ENCODE results near the gene AFF2.
"Not testable (repeated sequence)": the region's sequence is repeated elsewhere in the genome, so short reads cannot be mapped to it uniquely, and the experiment has no call there.

Gene AFF2

DNA sequence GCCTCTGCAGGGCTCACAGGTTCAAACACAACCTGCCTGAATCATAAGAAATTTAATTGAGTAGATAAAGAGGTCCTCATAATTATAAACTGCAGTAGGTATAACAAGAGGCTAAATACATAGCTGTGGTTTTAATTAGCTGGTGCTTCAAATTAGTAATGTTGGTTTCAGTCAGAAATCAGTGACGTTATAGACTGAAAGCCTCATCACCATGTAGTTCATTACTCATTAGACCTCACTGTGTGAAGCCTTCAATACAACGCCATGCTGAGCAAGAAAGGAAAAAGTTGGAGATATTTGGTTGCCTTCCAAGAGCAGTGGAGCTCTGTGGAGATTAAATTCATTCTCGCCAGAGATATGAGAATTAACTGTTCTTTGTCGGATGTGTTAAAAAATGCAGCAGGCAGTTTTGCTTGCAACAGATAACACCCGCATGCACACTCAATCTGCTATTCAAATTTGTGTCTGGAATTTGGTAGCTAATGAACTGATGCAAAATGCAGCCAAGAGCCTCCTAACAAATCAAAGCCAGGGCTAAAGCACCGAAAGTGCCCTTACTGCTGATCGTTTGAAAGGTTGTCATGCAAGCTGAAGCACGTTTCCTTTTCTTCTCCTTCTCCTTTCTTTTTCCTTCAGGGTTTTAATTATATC is 148.9 kb downstream of the AFF2 start:
- no peak for DNase-seq

DNA sequence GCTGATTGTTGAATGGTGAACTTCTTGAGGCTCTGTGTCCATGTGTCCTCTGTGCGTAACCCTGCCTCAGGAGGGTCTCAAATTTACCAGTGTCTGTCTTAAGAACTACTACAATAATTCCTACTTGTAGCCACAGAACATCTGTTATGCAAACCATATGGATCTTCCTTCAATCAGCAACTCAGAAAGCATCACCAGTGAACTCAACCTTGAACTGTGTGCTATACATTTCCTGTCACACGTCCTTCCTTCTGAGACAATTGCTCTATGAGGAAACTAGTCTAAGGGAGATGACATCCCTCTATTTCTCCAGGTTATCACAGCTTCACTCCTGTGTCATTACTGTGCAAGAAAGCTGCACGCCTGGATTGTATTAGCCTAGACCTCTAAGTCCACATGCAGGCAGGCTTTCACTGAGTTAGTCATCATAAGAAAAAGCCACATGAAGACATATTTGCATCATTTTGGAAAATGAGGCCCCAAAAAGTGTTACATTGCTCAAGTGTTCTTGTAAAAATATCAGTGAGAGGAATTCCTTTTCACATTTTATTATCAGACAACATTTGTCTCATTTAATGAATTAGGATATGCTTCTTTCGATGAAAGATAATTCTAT is 157.8 kb downstream of the AFF2 start:
- DNase-seq = no peak

DNA sequence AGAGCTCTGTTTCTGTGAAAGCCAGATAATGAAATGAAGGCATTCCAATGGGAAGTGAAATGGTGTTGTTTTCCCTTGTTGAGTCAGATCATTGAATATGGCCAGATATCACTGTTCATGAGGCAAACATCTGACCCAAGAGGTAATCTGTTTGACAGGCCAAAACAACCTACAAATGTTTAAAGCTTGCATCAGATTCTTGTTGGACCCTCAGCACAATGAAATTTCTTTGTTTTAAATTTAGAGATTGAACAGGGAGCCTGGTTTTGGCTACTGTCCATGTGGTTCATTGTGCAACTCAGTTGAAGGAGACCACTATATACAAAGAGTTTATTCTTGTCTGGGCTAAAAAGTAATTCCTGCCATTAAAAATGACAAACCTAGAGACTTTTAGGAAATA is 159.1 kb downstream of the AFF2 start:
- no peak for DNase-seq

DNA sequence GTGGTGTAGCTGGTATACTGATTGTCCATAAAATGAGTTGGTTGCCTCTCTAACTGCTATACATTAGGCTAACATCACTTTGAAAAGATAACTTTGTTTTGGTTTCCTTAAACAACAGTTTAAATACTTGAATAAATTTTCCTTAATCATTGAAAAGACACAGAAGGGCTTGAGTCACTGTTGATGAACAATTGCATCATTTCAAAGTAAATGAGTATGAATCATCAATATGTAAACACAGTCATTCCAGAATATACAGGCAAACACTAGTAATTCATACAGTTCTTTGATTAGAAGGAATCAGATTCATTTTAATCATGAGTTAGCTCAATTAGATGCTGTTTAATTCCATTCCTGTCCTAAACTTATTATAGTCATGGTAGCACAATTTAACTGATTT is 160.6 kb downstream of the AFF2 start:
- DNase-seq = no peak

DNA sequence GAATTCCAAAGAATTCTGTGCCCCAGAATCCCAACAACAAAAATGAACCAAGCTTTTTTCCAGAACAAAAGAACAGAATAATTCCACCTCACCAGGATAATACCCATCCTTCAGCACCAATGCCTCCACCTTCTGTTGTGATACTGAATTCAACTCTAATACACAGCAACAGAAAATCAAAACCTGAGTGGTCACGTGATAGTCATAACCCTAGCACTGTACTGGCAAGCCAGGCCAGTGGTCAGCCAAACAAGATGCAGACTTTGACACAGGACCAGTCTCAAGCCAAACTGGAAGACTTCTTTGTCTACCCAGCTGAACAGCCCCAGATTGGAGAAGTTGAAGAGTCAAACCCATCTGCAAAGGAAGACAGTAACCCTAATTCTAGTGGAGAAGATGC is 161.6 kb downstream of the AFF2 start:
- no peak for DNase-seq

DNA sequence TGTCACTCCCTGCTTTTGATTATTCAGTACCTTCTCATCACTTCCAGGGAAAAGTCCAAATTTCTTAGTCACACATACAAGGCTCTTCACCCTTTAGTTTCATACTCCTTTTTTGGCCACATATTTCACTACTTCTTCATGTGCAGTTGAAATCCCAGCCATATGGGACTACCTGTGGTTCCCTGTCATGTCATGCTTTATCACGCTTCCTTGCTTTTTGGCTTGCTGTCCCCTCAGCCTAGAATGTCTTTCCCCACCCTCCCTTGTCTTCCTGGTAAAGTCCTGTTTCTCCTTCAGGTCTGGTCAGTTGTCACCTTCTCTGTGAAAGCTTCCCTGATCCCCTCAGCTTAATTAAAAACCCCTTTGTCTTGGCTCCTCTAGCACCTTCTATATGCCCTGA is 163.8 kb downstream of the AFF2 start:
- DNase-seq = no peak

DNA sequence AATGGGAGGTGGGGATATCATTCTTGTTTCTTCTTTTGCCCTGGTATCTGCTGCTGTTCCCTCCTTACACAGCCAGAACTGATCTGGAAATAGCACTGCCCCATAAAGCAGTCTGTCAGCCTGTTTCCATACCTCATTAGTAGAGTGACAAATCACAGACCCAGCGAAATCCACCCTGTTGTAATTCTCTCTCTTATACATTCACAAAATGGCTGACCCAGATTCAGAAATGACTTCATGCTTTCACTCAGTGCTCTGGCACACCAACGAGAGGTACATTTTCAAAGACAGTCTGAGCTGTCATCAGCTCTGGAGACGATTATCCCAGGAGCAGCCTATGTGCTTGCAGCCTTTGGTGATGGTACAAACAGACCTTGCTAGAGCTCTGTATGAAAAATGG is 164.6 kb downstream of the AFF2 start:
- DNase-seq = no peak

DNA sequence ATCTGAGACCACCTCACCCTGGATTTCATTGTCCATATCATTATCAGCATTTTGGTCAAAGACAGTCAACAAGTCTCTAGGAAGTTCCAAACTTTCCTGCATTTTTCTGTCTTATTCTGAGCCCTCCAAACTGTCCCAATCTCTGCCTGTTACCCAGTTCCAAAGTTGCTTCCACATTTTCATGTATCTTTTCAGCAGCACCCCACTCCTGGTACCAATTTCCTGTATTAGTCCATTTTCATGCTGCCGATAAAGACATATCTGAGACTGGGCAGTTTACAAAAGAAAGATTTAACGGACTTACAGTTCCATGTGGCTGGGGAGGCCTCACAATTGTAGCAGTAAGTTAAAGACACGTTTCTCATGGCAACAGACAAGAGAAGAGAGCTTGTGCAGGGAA is 168.8 kb downstream of the AFF2 start:
- not testable (repeated sequence) for DNase-seq

DNA sequence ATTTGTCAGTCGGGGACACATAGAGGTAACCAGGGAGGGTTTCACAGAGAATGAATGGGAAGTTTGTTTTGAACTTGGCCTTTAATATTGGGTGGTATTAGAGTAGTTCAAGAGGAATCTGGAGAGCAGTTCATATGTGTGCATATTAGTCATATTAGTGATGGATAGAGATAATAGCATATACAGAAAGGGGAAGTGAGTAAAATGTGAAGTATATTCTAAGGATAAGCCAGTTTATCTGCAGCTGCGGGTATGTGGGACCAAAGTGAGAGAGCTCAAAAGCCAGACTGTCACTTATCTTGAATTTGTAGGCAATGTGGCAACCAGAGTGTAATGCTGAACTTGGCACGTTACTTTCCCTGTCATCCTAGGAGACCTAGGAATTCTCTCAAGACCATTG is 169.9 kb downstream of the AFF2 start:
- no peak for DNase-seq

DNA sequence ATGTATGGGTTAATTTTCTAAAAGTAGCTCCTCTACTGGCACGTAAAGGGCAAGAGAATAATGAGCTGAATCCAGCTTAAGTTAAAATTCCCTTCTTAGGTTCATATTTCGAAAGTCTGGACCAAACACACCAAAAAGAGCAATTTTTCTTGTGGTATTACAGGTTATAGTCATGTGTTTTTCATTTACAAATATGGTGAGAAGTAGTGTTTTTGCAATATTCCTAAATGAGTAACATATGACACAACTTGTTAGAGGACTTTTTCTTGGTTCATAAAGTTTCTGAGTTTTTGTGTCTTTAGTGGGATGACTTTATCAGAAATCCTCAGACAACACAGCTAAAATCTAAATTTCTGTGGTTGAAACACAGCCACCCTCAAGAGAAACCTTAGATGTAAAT is 172.1 kb downstream of the AFF2 start:
- DNase-seq = no peak

DNA sequence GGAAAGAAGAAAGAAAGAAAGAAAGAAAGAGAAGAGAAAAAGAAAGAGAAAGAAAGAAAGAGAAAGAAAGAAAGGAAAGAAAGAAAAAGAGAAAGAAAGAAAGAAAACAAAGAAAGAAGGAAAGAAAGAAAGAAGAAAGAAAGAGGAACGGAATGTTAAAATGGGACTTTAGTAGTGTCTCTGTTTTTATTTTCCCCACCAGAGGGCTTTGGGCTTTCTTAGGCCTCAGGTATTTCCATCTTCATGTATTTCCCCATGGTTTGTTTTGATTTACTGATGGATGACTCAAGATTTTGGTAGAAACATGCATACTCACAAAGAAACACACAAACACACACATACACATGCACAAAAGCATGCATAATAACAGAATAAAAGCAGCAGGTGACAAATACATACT is 181.2 kb downstream of the AFF2 start:
- DNase-seq = no peak

DNA sequence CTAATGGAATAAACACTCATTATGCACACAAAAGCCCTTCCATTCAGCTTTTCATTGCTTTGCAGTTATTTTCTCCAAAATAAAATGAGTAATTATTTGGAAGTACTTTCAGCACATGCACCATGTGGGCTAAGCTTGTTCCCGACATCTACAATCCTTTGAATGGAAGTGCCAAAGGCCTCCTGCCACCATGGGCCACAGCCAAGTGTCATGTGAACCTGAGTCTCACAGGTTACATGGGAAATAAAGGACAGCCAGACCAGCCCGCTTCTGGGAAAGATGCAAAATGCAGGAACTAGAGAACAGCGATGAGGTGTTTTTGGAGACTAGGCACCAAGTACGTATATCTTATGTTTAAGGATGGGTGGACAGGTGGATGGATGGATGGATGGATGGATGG is 181.8 kb downstream of the AFF2 start:
- DNase-seq = no peak

DNA sequence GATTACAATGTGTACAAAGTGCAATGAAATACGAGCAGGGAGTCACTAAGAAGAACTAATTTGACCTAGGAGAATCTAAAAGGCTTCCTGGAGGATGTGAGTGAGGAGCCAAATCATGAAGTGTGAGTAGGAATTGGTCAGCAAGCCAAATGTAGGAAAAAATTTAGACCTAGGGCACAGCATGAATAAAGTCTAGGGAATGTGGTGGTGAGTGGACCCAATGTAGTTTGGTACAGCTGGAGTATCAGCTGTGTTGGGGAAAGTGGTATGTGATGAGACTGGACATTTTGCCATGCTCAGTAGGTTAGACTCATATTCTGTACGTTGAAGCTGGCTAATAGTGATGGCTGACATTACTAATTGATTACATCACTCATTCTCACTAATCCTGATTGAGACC is 191.0 kb downstream of the AFF2 start:
- DNase-seq = no peak

DNA sequence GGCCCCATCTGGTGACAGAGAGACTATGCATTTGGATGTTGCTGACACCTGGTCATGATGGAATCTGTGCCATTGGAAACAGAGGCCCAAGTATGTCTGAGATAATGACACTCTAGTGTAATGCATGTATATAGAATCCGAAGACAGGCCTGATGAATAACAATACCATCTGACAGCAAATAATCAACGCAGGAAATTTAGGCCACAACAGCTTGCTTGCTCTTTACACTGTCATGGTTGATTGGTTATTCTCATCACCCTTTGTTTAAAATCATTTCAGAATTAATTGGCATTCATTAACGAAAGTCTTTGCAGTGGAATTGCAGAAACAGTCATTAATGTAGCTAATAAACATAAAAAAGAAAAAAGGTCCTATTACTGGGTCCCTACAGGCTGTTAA is 194.8 kb downstream of the AFF2 start:
- DNase-seq = no peak

DNA sequence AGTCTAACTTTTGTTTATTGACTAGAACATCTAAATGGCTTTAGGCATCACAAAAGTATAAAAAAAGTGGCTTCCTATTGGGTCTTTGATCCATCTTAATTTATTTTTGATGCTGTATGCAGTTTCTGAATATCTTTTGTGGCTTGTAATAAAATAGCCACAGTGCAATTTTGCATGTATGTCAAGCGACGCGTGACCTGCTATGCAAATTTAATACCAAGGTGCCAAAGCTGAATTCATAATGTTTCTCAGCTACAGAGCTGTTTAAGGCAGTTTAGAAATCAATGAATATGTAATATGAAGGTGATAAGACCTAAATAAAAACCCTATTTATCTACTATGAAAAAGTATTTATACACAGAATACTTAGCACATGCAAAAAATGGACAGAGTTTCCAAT is 197.8 kb downstream of the AFF2 start:
- no peak for DNase-seq

DNA sequence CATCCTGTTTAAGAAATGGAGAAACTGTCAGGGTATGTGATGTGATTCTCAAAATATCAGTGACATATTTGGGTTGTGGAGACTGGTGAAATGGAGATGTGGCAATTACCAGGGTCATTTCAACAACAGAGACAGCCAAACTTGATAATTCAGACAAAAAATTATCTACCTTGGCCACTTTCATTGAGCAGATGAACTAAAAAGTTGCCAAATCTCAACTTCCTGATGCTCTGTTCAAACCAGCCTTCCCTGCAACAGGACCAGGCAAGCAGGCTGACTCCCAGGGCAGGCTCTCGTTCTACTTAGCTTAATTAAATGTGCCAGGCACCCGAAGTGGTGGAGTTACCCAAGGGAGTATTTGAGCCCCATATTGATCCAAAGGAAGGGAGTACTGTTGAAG is 199.6 kb downstream of the AFF2 start:
- DNase-seq = no peak

DNA sequence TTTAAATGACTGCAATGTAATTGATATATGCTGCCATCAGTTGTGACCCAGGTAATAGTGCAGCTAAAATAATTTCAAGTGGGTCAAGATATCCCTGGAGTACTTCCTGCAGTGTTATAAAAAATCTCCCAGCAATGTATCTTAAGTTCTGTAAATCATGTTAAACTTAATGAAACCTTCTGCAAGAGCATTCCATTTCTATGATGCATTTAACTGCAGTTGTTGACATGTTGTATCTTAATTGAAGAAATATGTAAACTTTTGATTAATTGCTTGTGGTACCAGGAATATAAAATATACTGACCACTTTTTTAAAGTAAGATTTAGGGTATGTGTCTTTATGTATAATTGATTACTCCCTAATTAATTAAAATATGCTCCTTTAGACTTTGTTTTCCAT is 213.6 kb downstream of the AFF2 start:
- DNase-seq = no peak

DNA sequence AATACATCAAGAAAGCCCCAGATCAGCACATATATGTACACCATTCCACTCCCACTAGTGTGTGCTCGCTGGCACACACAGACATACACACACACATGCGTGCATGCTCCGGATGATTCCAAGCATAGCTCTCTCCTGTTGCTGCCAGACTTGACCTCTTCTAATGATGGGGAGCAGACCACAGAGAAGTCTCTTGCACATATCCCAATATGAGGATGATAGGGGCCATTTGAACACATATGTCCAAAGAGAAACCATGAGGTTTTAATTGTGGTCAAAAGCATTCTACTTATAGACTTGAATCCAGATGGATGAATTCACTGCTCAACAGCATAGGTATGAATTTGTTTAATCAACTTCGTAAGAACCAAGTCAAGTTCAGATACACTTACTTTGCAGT is 214.9 kb downstream of the AFF2 start:
- DNase-seq = no peak

DNA sequence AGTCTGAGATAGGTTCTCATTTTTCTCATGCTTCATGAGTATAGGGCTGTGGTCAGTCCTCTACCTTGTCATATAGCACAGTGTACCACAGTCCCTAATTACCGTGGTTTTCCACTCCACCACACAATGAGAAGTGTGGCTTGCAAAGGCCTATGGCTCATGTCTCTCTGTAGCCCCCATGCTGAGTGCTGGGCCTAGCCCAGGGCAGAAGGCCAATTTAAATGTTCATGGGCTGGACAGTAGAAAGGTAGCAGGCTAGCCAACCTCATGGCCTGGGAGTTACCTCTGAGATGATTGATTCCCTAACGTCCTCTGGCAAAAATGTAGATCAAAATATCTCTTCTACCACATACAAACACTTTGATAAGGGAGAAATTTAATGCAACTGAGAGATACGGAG is 222.5 kb downstream of the AFF2 start:
- DNase-seq = no peak

DNA sequence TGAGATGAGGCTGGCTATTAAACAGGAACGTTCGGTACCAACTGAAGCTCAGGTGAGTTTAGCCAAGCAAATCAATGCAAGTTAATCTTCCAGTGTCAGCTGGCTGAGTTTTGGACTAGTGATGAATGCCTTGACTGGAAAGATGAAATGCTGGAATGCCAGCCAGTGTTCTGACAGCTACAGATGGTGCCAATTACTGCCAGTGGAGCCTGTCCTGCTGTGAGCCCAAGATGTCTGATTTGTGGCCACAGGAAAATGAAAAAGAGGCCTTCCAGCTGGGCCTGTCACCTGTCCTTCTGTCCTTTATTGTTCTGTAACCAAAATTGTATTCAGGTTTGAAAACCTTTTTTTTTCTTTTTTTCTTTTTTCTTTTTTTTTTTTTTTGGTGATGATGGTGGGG is 223.1 kb downstream of the AFF2 start:
- no peak for DNase-seq

DNA sequence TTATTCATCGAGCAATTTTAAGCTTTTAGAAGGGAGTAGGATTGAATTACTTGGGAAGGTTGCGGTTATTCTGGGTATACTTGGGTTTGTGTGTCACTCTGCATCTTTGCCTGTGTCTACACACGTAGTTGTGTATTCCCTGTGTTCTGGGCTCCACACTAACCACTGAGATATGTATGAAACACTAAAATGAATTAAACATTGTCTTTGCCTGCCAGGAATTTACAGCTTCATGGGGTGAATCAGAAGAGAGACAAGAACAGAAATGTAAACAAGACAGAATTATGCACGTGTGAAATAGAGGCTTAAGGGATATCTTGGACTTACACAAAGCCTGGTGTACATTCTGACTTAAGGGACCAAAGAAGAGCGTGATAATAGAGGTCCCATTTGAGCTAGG is 228.5 kb downstream of the AFF2 start:
- no peak for DNase-seq

DNA sequence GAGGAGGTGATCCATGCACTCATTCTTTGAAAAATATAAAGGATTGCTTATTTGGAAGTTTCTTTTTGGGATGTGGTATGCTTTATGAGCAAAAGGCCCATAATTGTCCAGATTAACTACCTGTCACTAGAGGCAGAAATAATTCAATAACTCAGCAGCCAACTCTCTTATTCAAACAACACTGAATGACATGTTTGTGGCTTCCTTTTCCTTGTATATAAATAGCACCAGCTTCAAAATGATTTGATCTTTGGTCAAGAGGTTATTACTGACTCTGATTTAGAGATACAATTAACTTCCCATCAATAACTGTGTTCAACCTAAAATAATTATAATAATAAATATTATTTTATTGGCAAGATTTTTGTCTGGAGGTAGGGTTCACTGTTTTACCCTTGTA is 232.3 kb downstream of the AFF2 start:
- DNase-seq = no peak

DNA sequence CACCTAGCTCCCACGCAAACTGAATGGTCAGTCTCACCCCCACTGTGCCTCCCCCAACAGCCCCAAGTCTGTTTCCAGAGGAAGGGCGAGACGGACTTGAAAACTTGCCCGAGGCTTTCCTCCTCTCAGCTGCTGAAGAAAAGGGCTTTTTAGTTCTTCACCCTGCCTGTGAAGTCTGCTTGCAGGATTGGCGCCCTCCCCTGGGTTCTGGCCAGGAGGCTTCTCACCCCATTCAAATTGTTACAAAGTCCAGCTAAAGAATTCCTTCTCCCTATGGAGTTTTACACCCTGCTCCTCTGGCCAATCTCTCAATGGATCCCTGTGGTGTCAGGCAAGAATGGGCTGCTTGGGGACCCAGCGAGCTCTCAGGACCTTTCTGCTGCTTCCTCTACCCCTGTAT is 241.0 kb downstream of the AFF2 start:
- DNase-seq = no peak

DNA sequence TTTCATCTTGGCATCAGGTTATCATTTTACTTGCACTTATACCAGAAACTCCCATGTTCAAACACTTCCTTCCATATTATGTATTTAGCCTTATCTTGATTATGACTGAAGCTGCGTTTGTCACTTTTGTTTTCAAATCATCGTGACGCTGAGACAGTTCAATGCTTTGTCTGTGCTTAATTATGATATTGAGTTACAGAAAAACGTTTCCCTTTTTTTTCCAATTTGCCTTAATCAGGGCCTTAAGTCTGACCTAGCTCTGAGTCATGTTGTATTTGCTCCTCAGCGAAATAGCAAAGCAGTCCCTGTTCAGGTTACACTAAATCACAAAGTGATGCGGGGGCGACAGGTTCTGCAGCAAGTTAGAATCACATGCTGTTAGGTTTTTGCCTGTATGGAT is 254.7 kb downstream of the AFF2 start:
- no peak for DNase-seq

DNA sequence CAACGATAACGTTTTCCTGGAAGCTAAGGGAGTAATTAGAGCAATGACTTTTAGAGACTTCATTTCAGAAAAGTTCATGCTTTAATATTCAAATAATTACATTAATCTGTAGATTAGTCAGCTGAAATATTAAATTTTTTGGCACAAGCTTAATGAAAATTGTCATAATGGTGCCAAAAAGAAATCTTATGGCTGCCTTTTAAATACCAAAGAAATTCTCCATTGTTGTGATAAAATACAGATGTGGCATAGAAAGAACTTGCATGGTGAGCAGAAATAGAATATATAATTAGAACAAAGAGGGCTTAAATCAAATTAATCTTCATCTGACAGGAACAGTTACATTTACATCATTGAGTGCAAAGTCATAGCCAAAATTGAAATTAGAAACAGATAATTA is 263.5 kb downstream of the AFF2 start:
- DNase-seq = no peak

DNA sequence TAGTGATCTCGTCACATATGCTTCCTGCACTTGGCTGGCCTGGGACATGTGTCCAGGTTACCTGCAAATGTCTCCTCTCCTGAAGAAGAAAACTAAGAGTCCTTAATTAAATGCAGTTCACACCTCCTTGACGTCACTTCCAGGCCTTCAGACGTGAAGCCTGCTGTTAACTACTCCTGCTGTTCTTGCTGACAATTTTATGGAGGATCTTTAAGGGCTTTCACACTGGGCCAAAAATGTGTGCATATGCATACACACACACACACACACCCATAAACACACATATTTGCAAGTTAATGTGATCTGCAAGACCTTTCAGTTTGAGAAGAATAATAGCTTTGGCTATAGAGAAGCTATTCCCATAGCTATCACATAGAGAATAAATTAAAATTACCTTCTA is 267.9 kb downstream of the AFF2 start:
- DNase-seq = no peak
